ENCODE data around the gene DENND1C.

DENND1C gene

DNA sequence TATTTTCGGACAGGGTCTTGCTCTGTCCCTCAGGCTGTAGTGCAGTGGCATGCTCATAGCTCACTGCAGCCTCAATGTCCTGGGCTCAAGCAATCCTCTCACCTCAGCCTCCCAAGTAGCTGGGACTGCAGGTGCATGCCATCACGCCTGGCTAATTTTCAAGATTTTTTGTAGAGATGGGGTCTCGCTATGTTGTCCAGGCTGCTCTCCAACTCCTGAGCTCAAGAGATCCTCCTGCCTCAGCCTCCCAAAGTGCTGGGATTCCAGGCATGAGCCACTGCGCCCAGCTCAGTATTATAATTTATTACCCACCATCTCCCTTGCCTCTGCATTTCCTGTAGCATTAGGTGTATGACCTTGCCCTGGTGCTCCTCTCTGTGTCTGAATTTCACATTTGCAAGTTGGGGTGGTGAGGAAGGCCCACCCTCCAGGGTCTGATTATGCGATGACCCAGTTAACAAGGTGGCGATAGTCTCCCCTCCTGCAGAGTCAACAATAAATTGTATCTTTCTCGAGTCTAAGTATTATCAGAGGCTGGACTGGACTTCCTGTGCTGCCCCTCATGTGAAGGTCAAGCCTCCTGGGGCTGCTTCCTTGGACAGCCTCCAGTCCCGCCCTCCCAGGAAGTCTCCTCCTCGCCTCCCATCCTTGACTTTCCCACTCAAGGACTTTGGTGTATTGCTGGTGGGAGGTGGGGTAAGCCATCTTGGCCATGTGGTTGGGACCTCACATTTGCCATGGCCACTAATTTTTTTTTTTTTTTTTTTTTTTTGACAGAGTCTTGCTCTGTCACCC, 22.0 kb upstream of the DENND1C start:
- no peak for DNase-seq

DNA sequence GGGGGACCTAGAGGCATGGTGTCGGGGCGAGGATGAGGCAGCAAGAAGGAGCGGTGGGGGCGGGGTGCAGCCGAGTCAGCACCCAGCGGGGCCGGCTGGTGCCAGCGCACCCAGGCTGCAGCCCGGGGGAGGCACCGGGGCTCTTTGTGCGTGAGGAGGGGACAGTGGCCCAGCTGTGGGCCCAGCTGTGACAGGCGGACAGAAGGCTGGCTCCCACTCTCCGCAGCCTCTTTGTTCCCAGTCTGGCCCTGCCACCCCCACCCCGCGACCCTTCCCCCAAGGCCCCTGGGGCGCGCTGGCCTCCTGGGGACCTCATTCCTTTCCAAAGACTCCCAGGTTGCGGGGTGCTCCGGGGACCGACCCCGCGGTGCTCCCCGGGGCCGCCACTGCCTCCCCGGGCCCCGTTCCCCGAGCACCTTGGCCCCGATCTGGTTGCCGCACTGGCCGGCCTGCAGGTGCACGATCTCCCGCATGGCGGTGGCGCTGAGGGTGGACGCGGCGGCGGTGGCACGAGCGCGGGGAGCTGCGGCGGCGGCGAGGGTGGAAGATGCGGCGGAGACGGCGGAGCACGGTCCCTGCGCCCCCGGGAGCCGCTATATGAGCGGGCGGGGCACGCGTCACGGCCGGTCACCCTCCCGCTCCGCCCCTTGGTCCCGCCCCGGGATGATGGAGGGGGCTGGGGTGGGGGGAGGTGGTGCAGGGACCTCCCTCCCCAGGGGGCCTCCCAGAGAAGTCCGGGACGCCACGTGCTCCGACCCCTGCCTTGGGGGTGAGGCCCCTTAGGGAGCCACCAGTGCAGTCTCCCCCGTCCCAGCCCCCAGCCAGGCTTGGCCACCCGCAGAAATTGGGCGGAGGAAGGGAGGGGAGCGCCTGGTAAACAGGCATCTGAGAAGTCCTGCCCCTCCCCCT, 20.4 kb upstream of the DENND1C start, which contains the start of gene TUBB4A:
Gene TUBB4A, minus strand, starts transcription at position 570 of the 909 bp plus-strand sequence. Its CDS starts 97 bp downstream, at position 473.
- peak in 1 of 2 experiments; percentile 53 for DNase-seq

DNA sequence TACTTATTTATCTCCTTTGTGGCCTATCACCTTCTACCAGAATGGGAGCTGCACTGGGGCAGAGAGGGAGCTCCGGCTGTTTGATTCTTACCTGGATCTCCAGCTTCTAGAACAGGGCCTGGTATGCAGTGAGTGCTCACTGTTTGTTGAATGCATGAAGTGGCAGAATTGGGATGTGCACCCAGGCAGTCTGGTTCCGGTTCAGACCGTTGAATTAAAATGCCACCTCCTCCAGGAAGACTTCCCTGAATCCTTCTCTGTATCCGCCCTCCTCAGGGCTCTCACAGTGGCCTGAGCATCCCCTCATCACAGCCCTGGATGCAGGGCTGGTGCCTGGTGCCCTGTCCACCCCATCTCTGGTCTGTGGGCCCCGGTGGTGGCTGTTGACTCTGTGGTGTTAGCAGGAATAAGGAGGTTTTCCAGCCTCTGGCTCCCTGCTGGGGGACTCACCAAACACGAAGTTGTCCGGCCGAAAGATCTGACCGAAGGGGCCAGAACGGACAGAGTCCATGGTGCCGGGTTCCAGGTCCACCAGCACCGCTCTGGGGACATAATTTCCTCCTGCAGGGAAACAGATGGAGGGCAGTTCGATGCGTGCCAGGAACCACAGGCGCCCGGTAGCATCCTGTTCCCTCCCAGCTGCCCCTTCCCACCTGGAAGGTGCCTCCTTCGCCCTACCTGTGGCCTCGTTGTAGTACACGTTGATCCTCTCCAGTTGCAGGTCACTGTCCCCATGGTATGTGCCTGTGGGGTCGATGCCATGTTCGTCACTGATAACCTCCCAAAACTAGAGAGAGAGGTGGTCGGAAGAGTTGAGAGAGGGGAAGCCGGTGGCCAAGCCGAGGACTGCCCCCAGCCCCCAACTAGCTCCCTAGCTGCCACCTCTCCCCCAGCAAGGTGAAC, 19.5 kb upstream of the DENND1C start:
- peak in 1 of 2 experiments; percentile 49 for DNase-seq

DNA sequence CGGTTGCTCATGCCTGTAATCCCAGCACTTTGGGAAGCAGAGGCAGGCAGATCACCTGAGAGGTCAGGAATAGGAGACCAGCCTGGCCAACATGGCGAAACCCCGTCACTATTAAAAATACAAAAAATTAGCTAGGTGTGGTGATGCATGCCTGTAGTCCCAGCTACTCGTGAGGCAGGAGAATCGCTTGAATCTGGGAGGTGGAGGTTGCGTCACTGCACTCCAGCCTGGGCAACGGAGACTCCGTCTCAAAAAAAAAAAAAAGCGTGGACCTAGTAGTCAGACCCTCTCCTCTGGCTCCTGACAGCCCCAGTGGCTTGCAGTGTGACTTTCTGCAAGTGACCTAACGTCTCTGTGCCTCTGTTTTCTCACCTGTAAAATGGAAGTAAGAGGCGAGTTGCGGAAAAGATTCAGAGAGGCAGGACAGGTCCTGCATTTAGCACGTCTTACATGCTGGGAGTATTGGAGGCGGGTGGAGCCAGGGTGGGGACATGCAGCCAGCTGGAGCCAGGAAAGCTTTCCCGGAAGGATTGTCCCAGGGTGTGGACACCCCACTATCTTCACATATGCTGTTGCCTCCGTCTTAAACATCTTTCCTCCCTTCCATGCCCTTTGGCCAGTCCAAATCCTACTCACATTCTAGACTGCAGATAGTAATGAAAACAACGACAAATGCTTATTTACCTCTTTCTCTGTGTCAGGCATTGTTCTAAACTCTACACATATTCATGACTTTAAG, 17.6 kb upstream of the DENND1C start:
- peak in 1 of 2 experiments; percentile 68 for DNase-seq

DNA sequence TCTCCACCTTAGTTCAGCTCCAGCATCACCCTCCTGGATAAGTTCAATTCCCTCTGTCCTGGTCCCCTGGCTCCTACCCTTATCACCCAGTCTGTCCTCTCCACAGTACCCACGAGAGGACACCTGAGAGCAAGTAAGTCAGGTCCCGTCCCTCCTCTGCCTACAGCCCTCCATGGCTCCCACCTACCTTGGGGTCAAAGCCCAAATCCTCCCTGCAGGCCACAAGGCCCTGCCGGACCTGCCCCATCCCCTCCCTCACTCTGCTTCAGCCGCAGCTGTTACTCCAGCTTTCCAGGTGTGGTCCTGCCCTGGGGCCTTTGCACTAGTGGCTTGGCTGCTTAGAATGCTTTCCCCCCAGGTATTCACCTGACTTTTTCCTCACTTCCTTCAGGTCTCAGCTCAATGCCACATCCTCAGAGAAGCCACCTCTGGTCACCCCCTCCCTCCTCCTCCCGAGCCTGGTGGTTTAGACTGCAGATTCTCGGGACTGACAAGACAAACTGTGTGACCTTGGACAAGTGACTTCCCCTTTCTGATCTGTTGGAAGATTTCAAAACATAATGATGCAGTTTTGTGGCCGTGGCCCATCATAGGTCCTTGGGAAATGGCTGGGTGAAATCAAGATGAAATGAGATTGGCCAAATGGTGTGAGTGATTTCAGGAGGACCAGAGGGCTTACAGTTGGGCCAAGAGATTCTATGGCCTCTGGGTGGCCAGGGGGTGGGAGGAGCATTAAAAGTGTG, 16.9 kb upstream of the DENND1C start:
- no peak for DNase-seq

DNA sequence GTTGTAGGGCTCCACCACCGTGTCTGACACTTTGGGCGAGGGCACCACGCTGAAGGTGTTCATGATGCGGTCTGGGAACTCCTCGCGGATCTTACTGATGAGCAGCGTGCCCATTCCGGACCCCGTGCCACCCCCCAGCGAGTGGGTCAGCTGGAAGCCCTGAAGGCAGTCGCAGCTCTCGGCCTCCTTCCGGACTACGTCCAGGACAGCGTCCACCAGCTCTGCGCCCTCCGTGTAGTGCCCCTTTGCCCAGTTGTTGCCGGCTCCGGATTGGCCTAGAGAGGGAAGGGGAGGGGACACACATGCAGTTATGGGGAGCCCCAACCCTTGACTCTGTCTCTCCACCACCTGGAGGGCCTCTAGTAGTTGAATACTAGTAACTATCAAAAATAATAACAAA, 14.4 kb upstream of the DENND1C start:
- no peak for DNase-seq

DNA sequence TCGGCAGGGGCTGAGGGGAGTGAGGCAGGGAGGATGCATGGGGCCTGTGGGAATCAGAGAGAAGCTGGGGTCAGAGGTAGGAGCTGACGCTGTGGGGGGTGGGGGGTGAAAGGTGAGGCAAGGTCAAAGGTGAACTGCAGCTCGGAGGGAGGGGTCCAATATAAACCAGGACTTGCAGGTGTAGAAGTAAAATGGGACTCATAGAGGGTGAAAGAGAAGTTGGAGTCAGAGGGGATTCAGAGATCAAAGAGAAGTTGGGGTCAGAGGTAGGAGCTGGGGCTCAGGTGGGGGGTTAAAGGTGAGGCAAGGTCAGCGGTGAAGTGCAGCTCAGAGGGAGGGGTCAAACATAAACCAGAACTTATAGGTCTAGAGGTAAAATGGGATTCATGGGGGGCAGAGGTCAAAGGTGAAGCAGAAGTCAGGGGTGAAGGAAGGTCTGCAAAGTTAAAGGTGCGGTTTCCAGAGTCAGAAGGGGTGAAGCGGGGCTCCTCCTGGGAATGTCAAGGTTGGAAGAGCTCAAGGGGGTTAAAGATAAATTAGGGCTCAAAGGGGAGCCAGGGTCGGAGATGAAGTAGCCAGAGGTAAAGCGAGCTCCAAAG, 12.9 kb upstream of the DENND1C start:
- no peak for DNase-seq

DNA sequence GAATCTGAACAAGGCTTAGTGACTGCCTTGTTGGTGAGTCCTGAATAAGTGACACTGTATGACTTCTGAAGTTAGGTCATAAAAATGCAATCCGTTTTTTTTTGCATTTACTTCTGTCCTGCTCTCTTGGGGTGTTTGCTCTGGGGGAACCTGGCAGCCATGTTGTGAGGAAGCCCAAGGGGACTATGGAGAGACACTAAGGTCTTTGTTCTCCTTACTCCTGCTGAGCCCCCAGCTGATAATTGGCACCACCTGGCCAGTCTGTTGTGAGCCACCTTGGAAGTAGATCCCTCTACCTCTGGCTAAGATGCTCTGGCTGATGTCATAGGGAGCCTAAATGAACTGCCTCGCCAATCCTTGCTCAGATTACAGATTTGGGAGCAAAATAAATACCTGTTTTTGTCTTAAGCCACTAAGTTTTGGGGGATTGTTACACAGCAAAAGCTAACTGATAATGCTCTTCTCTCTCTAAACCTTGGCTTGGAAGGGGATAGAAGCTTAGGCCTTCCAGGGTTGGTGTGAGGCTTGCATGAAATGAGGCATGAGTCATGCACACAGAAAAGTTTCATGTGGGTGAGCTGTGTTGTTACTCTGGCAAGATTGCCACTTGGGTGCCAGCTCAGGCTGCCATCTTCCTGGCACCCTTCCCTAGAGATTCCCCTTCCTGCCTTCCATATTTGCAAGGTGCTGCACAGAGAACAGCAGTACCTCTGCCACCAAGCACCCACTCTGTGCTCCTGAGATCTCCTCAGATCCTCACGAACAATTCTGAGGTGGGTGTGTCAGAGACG, 10.4 kb upstream of the DENND1C start:
- DNase-seq: no peak

DNA sequence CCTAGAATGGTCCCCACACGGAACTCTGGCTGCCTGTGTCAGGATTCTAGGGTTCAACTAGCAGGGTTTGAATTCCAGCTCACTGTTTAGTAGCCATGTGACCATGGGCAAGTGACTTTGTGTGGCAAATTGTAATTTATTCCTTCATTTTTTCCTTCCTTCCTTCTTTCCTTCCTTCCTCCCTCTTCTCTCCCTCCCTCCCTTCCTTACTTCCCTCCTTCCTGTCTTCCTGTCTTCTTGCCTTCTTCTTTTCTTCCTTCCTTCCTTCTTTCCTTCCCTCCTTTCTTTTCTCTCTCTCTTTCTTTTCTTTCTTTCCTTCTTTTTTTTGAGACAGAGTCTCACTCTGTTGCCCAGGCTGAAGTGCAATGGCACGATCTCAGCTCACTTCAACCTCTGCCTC, 8.5 kb upstream of the DENND1C start:
- DNase-seq: no peak

DNA sequence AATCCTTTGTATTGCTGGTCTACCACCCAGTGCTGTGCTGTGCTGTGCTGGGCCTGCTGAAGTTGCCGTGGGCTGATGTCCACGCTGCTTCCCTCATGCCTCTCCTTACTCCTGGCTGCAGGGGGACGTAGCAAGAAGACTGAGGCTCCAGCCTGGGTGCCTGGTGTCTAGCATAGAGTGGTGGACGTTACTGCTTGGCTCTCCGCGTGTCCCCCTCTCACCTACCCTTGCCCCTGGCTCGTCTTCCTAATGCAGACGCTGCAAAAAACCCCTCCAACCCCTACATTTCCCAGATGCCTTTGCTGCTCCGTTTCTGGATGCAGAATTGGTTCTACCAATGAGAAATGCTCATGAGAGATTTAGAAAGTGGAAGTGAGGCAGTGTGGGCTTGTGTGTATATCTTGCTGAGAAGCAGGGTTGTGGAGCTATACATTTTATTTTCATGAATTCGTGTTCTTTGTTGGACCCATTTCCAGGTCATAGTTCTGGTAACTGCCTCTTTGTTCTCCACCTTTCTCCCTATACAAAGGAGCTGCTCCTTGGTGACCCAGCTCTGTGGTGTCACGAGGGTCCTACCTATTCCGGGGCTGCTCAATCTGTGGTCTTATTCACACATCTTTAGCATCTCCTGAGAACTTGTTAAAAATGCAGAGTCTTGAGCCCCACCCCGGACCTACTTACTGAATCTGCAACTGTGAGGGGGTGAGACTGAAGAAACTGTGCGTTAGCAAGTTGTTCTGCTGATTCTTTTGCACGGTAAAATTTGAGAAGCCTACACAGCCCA, 7.9 kb upstream of the DENND1C start:
- no peak for DNase-seq

DNA sequence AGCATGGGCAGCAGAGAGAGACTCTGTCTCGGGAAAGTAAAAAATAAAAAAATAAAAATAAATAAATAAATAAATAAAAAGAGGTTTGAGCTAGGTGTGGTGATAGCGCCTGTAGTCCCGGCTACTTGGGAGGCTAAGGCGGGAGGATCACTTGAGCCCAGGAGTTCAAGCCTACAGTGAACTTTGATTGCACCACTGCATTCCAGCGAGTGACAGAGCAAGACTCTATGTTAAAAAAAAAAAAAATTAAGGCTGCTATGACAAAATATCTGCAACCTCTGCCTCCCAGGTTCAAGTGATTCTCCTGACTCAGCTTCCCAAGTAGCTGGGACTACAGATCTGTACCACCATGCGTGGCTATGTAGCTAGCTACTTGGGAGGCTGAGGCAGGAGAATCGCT, 3.2 kb upstream of the DENND1C start:
- DNase-seq: no peak

DNA sequence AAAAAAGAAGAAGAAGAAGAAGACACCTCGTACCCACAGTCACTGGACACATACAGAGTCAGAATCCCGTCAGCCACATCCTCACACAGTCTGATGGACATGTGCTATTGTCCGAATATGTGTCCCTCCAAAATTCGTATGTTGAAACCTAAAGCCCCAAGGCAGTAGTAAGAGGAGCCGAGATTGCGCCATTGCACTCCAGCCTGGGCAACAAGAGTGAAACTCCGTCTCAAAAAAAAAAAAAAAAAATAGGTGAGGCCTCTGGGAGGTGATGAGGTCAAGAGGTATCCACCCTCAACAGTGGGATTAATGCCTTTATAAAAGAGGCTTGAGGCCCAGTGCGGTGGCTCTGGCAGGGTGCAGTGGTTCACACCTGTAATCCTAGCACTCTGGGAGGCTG, 2.6 kb upstream of the DENND1C start:
- no peak for DNase-seq

DNA sequence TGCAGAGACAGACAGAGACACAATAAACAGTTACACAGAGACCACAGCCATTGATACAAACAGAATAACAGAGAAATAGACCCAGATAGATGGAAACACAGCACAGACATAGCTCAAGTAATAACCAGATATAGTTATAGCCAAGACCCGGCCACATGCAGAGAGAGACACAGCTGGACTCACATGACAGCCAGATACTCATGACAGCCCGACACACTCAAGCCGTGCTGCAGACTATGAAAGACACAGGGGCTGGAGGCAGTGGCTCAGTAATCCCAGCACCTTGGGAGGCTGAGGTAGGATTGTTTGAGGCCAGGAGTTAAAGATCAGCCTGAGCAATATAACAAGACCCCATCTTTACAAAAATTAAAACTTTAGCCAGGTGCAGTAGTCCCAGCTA, 1.6 kb upstream of the DENND1C start:
- DNase-seq: no peak

DNA sequence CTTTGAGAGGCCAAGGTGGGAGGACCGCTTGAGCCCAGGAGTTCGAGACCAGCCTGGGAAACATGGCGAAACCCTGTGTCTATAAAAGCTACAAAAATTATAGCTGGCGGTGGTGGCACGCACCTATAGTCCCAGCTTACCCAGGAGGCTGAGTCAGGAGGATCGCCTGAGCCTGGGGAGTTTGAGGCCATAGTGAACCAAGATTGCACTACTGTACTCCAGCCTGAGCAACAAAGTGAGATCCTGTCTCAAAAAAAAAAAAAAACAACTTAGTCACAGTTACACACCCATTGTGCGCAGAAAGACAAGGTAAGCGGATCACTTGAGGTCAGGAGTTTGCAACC, 728 bp upstream of the DENND1C start:
- no peak for DNase-seq

DNA sequence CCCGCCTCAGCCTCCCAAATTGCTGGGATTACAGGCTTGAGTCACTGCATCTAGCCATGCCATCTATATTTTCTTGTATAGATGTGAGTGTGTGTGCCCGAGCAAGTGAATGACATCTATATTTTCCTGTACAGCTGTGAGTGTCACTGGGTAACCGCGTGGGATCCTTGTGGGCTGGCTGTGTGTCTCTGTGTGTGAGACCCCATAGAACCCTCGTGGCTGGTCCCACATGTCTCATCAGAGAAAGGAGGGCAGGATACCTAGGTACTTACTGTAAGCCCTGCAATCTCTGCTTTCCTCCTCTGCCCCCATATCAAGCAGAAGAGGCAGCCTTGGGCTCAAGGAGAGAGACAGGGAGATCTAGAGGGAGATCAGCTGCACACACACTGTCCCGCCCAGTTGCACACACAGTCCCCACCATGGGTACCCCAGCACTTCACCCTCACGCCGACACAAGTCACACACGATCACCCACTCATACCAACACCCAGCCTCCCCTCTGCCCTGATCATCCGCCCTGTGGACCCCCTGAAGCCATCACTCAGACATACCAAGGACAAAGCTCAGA, 655 bp downstream of the DENND1C start:
- DNase-seq: no peak

DNA sequence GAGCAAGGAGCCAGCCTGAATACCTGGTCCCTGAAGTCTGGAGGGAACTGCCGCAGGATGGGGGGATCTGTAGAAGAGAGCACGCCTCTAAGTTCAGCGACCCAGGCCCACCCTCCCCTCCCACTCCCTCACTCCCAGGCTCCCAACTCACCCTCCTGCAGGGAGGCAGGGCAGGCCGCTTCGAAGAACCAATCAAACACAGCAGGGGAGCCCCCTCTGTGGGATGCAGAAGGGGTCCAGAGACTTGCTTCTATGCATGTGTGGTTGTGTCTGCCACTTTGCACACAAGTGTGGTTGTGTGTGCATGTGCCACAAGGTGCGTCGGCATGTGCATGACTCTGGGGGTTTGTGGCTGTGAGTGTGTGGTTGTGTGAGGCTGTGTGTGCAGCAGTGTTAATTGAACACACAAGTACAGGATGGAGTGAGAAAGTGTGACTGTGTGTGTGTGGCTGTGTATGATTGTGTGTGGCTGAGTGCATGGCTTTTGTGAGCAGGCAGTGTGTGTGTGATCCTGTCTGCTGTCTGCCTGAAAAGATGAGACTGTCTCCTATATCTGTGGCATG, 1.7 kb downstream of the DENND1C start:
- no peak for DNase-seq

DNA sequence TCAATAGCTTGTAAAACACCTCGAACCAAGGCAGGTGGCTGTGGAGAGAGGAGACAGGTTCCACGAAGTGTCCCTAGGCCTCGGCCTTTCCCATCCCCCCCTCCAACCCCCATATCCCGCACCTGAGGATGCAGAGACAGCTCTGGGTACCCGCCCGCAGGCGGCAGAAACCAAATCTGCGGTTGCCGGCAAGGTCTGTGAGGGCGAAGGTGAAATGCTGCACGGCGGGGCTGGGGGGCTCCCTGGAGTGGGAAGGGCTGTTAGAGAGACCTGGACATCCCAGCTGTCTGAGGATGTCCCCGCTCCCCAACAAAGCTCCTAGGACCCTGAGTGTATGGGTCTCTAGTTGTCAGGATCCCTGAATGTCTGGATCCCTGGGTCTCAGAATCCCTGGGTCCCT, 2.8 kb downstream of the DENND1C start:
- DNase-seq: no peak

DNA sequence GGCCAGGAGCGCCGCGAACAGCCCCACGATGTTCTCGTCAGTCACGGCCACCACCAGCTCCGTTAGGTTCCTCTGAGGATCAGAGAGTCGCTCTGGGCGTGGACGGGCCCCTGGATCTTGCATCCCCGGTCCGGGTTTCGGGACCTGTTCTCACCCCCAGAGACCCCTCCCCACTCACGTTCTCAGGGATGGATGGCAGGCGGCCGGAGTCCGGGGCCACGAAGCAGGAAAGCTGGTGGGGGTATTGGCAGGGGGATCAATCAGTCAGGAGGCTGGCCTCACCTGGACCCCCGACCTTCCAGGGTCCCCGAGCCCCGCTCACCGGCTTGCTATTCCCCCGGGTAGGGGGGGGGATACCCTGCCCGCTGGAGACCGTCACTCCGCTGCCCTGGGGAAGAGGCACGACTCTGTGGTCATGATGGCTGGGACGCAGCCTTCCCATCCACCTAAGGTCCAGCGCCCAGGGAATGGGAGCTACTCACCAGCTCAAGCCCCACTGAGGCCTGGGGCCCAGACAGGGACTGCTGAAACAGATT, 4.6 kb downstream of the DENND1C start:
- DNase-seq: no peak
